SK-N-SH treated with all-trans-retinoic acid at 6 μM for 48 hours (cell line): ENCODE data around the gene NKD1.

Experiments used
- ARNTL ChIP-seq: fragments of 450-650 bp; formaldehyde crosslinking; IDR thresholded peaks from 2 replicates; pipeline ENCODE4 v1.5.0; 2020; ENCODE audit warnings: low read depth, mild to moderate bottlenecking, moderate library complexity, borderline replicate concordance
- CSDC2 ChIP-seq: fragments of 250-450 bp; sonication (Bioruptor Pico); IDR thresholded peaks from 2 replicates; pipeline ENCODE4 v1.5.0; 2020; ENCODE audit warnings: mild to moderate bottlenecking, moderate library complexity
- CSRNP3 ChIP-seq: fragments of 250-450 bp; sonication (Bioruptor Pico); IDR thresholded peaks from 2 replicates; pipeline ENCODE4 v1.5.1; 2021; ENCODE audit warnings: mild to moderate bottlenecking, moderate library complexity
- ISL1 ChIP-seq: fragments of 250-450 bp; sonication (Bioruptor Pico); IDR thresholded peaks from 2 replicates; pipeline ENCODE4 v2.1.2; 2022; ENCODE audit warnings: mild to moderate bottlenecking, moderate library complexity
- PATZ1 ChIP-seq: fragments of 250-450 bp; sonication (Bioruptor Pico); IDR thresholded peaks from 2 replicates; pipeline ENCODE4 v1.8.0; 2020; ENCODE audit warnings: mild to moderate bottlenecking, moderate library complexity, borderline replicate concordance
- PPARA ChIP-seq: fragments of 250-450 bp; sonication (Bioruptor Pico); IDR thresholded peaks from 2 replicates; pipeline ENCODE4 v1.5.0; 2020; ENCODE audit warnings: mild to moderate bottlenecking, borderline replicate concordance
- TCF4 ChIP-seq: fragments of 250-450 bp; sonication (Bioruptor Pico); IDR thresholded peaks from 2 replicates; pipeline ENCODE4 v1.8.0; 2021; ENCODE audit warnings: mild to moderate bottlenecking, moderate library complexity, borderline replicate concordance
- TOX ChIP-seq: fragments of 250-450 bp; sonication (Bioruptor Pico); IDR thresholded peaks from 2 replicates; pipeline ENCODE4 v1.8.0; 2021; ENCODE audit warnings: mild to moderate bottlenecking, moderate library complexity, borderline replicate concordance
- ZFP30 ChIP-seq: fragments of 450-650 bp; formaldehyde crosslinking; IDR thresholded peaks from 2 replicates; pipeline ENCODE4 v1.5.0; 2022; ENCODE audit warnings: mild to moderate bottlenecking, moderate library complexity
- ZNF565 ChIP-seq: fragments of 450-650 bp; formaldehyde crosslinking; conservative IDR thresholded peaks from 2 replicates; pipeline ENCODE4 v1.5.0; 2020; ENCODE audit warnings: low read depth, mild to moderate bottlenecking, moderate library complexity
- ZNF8 ChIP-seq: fragments of 450-650 bp; formaldehyde crosslinking; IDR thresholded peaks from 2 replicates; pipeline ENCODE4 v1.5.0; 2020; ENCODE audit warnings: mild to moderate bottlenecking, moderate library complexity
- TF ChIP-seq, protein P1 (sequence below): fragments of 250-450 bp; sonication (Bioruptor Pico); IDR thresholded peaks from 2 replicates; pipeline ENCODE4 v1.5.1; 2020; ENCODE audit warnings: low read depth, mild to moderate bottlenecking, moderate library complexity

- TF ChIP-seq ZNF565 (no peak), PPARA (CRISPR knock-in tag) (no peak), ARNTL (CRISPR knock-in tag) (no peak), ZNF8 (CRISPR knock-in tag) (no peak), PATZ1 (no peak), CSRNP3 (CRISPR knock-in tag) (no peak), CSDC2 (CRISPR knock-in tag) (no peak), TOX (CRISPR knock-in tag) (no peak), TCF4 (CRISPR knock-in tag) (no peak), ISL1 (no peak), ZFP30 (CRISPR knock-in tag) (no peak)
- TF ChIP-seq, protein P1, sequence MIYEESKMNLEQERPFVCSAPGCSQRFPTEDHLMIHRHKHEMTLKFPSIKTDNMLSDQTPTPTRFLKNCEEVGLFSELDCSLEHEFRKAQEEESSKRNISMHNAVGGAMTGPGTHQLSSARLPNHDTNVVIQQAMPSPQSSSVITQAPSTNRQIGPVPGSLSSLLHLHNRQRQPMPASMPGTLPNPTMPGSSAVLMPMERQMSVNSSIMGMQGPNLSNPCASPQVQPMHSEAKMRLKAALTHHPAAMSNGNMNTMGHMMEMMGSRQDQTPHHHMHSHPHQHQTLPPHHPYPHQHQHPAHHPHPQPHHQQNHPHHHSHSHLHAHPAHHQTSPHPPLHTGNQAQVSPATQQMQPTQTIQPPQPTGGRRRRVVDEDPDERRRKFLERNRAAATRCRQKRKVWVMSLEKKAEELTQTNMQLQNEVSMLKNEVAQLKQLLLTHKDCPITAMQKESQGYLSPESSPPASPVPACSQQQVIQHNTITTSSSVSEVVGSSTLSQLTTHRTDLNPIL (CRISPR knock-in tag): no peak
Measured at GRCh38 chr16:50573279-50573678, 25.1 kb downstream of the NKD1 start.
